ENCODE data around the gene CHD2.

DNA sequence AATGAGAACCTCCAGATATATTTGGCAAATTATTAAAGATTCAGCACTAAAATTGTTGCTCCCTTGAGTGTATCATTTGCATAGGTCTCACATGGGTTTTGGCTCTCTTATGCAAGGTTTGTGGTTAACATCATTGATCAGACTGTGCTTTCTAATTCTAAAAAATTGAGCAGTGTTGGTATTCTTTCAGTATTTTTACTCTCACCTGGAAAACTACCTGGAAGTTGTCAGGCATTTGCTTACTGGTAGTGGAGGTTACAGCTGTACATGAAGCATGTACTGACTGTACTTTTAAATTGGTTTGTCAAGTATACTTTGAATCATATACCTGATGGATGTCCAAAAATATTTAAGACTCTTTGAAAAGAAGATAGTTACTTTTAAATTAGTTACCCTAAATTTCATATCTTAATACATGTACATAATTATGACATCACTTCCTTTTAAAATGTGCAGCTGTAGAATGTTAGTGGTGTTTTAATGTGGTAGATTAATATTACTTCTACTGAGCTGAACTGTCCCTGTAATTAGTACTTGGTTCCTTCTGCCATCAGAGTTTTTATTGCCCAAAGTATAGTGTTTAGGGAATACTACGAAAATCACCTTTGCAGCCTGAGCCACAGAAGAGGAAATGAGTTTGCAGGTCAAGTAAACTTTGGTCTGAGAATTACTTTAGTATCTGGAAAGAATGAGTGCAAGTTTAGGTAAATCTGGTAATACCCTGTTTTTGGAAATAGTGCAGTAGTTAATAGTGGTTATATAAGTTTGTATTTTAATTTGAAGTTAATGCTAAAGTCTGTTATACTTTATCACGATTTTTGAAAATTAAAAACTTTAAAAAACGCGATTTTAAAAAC, 2.8 kb downstream of the CHD2 start:
- TF ChIP-seq, protein P1, sequence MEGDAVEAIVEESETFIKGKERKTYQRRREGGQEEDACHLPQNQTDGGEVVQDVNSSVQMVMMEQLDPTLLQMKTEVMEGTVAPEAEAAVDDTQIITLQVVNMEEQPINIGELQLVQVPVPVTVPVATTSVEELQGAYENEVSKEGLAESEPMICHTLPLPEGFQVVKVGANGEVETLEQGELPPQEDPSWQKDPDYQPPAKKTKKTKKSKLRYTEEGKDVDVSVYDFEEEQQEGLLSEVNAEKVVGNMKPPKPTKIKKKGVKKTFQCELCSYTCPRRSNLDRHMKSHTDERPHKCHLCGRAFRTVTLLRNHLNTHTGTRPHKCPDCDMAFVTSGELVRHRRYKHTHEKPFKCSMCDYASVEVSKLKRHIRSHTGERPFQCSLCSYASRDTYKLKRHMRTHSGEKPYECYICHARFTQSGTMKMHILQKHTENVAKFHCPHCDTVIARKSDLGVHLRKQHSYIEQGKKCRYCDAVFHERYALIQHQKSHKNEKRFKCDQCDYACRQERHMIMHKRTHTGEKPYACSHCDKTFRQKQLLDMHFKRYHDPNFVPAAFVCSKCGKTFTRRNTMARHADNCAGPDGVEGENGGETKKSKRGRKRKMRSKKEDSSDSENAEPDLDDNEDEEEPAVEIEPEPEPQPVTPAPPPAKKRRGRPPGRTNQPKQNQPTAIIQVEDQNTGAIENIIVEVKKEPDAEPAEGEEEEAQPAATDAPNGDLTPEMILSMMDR (IDR thresholded peaks at IDR 0.05; ENCODE audit: borderline replicate concordance, extremely low read depth, low read length, poor library complexity, severe bottlenecking): no peak
- no peak for TF ChIP-seq EZH2 (IDR thresholded peaks at IDR 0.05; ENCODE audit: borderline replicate concordance, low read depth, low read length, severe bottlenecking)
